ENCODE results near the gene GFOD1. TPM values are rescaled to one million over a fixed set of nuclear protein-coding genes. Genes with fewer than 3 reads are reported as not detected.

The GFOD1 gene, protein sequence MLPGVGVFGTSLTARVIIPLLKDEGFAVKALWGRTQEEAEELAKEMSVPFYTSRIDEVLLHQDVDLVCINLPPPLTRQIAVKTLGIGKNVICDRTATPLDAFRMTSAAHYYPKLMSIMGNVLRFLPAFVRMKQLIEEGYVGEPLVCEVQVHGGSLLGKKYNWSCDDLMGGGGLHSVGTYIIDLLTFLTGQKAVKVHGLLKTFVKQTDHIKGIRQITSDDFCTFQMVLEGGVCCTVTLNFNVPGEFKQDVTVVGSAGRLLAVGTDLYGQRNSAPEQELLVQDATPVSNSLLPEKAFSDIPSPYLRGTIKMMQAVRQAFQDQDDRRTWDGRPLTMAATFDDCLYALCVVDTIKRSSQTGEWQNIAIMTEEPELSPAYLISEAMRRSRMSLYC
- 35.5 TPM for total RNA-seq

DNA sequence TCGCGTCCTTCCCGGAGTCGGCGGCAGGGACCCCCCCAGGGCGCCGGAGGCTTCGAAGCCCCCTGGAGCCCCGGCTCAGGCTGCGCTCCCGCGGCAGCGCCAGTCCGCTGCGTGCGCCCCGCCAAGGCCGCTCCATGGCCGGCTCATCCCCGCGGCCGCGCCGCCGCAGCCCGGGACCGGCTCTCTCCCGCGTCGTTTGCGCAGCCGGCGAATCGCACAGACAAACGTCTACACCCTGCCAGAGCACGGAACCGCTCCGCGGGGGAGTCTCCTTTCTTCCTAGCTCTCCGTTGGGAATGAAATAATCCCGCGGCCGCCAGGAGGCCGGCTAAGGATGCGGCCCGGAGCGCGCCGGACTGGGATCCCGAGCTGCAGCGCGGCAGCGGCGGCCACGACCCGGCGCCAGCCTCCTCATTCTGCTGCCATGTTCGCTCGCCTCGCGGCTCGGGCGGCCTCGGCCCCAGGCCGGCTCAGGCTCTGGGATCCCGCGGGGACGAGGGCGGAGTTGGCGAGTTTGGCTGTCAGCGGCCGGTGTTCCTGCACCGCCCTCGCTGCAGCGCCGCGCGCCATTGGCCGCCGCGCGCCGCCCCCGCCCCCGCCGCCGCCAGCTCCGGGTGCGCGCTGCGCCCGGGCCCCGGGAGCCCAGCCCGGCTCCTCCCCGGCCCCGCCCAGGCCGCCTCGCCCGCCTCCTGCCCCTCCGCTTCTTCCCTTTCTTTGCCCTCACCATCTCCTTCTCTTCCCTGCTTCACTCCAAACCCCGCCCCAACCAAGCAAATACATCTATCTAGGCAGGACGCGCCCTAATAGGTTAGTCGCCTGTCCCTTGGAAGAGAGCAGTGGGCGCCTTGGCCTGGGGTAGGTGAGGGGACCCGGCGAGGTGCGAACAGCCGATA, at the start of gene GFOD1:
Gene GFOD1, minus strand, starts transcription at position 479 of the 893 bp plus-strand sequence. CDS start 710 bp downstream, outside the sequence.

GRCh38 chr6:13328076-13328874, 159.1 kb downstream of the GFOD1 start, which contains the start of gene TBC1D7:
Gene TBC1D7, minus strand, starts transcription at chr6:13328537. Its CDS starts 1,639 bp downstream, at chr6:13326898.

Other genes with a start within 250 kb of the GFOD1 start
- 37.1 TPM for gene TBC1D7, start 159.1 kb downstream of the GFOD1 start, total RNA-seq
- 22.4 TPM for gene SIRT5, start 87.0 kb upstream of the GFOD1 start, total RNA-seq
- 48.2 TPM for gene NOL7, start 127.7 kb upstream of the GFOD1 start, total RNA-seq
- 65.5 TPM for gene RANBP9, start 224.2 kb upstream of the GFOD1 start, total RNA-seq

Measured in diencephalon (tissue), 1 donor.